SHP77 (cell line): ENCODE data around the gene JADE2.

Experiments used
- DNase-seq, 2 experiments: peaks; one replicate each; lab custom pipeline; 2025; lab: John Stamatoyannopoulos, UW

The JADE2 gene

GRCh38 chr5:134570365-134570758 is 44.9 kb downstream of the JADE2 start:
- DNase-seq = no peak

GRCh38 chr5:134570886-134571285 is 45.4 kb downstream of the JADE2 start:
- DNase-seq = no peak

- DNase-seq = no peak
Observed at GRCh38 chr5:134571693-134572405, 46.4 kb downstream of the JADE2 start.

GRCh38 chr5:134572811-134573210 is 47.3 kb downstream of the JADE2 start:
- DNase-seq = no peak

- no peak for DNase-seq
Observed at GRCh38 chr5:134574521-134574920, 49.1 kb downstream of the JADE2 start.

- DNase-seq = no peak
Observed at GRCh38 chr5:134575316-134575715, 49.8 kb downstream of the JADE2 start.

- no peak for DNase-seq
Observed at GRCh38 chr5:134576386-134577021, 51.0 kb downstream of the JADE2 start.

- no peak for DNase-seq
Observed at GRCh38 chr5:134577022-134577795, 51.7 kb downstream of the JADE2 start.

- peak; percentile 71 to 76 for DNase-seq
Observed at GRCh38 chr5:134577796-134578577, 52.5 kb downstream of the JADE2 start.

GRCh38 chr5:134578578-134579283 is 53.3 kb downstream of the JADE2 start:
- DNase-seq = no peak

- DNase-seq = no peak
Observed at GRCh38 chr5:134579284-134579771, 53.9 kb downstream of the JADE2 start.

GRCh38 chr5:134580001-134580460 is 54.6 kb downstream of the JADE2 start:
- no peak for DNase-seq

GRCh38 chr5:134581241-134581981 is 55.9 kb downstream of the JADE2 start:
- DNase-seq = no peak

- DNase-seq = no peak
Observed at GRCh38 chr5:134582281-134582680, 56.8 kb downstream of the JADE2 start.

GRCh38 chr5:134582941-134583340 is 57.5 kb downstream of the JADE2 start:
- DNase-seq = no peak

- no peak for DNase-seq
Observed at GRCh38 chr5:134583766-134584165, 58.3 kb downstream of the JADE2 start.

GRCh38 chr5:134584662-134585061 is 59.2 kb downstream of the JADE2 start:
- DNase-seq = no peak

- no peak for DNase-seq
Observed at GRCh38 chr5:134585966-134586365, 60.5 kb downstream of the JADE2 start.

GRCh38 chr5:134586866-134587524 is 61.5 kb downstream of the JADE2 start:
- peak; percentile 66 to 78 for DNase-seq
